Stomach (tissue), 4 donors: ENCODE measurements around the gene TIGD1.

Experiments used
- CTCF ChIP-seq, 7 experiments: fragments of 450-650 bp in 4 of 7; fragments of 200-600 bp in 3 of 7; sonication (generic) in 3 of 7; IDR thresholded peaks; one replicate each; pipeline ENCODE4 v1.5.1; 2016 to 2019; ENCODE audit warnings: antibody characterized with exemption in 7 of 7, control low read depth in 2 of 7, mild to moderate bottlenecking in 1 of 7
- EP300 ChIP-seq: sonication (generic); formaldehyde crosslinking; IDR thresholded peaks from one replicate; pipeline ENCODE4 v1.6.1; 2017; ENCODE audit warnings: antibody characterized with exemption
- POLR2A ChIP-seq, 4 donors: fragments of 450-650 bp; IDR thresholded peaks; one replicate each; pipeline ENCODE4 v1.6.1; 2016; ENCODE audit warnings: antibody characterized with exemption in 4 of 4, control low read depth in 2 of 4, mild to moderate bottlenecking in 1 of 4, moderate library complexity in 1 of 4

- TF ChIP-seq CTCF (IDR thresholded peaks at IDR 0.05) = no peak
- TF ChIP-seq POLR2A (IDR thresholded peaks at IDR 0.05) = no peak
- no peak for TF ChIP-seq EP300
Observed at GRCh38 chr2:232502511-232502910, 47.8 kb downstream of the TIGD1 start.
